GM18511 (cell line): Measurements from ENCODE around the gene SUSD3.

Source experiments
- ATAC-seq: cut with Tn5 transposase; IDR thresholded peaks from one replicate; pipeline ENCODE4 v1.9.1; 2021; ENCODE audit warnings: mild to moderate bottlenecking, moderate library complexity; ENCODE audit not compliant: unreplicated experiment

The SUSD3 gene

DNA sequence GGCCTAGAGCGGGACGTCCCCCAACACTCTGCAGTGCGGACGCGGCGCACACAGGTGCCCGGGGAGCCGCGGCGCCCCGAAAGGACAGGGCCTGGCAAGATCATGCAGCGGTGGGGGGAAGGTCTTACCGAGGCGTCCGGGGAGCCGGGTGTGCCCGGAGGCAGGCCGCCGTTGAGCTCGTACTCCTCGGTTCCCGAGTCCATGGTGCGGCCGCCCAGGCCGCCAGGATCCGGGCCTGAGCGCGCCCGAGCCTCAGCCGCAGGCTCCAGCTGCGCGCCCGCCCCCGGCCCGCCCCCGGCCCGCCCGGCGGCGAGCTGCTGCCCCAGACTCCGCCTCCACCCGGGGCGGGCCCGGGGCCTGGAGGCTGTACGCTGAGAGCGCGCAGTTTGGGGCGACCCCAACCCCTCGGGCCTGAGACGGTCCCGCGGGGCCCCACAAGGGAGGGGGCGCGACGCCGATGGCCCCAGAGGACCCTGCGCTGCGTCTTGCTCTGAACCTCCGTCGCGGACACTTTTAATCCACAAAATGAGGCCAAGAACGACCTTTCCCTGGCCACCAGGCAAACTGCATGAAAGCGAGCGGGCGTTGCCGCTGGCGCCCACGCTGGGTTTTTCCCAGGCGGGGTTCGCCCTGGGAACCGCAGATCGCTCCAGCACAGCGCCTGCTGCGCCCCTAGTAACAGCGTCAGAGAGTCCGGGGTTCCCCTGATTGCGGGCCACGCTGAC is 75.7 kb downstream of the SUSD3 start, which contains the start of gene NINJ1:
TSS of gene NINJ1 (minus strand) at position 237 of the 725 bp plus-strand sequence. CDS start at position 203, 34 bp downstream.
- ATAC-seq = peak; percentile 82
